ENCODE measurements around the gene ARHGEF3. TPM values are rescaled to one million over a fixed set of nuclear protein-coding genes. Genes with fewer than 3 reads are reported as not detected.
"Not testable (repeated sequence)": the region's sequence is repeated elsewhere in the genome, so short reads cannot be mapped to it uniquely, and the experiment has no call there.

ARHGEF3 gene
- total and polyA plus RNA-seq, 3 experiments from 2014 or later: 55.1 to 110 (median 56.6) TPM

- Histone ChIP-seq H3K4me3 (ENCODE audit: low read length) (peak overlapping the region; percentile 50), H3K4me1 (ENCODE audit: insufficient read depth, low read length) (peaks cover 37% of the 10 kb centered on the region)
- POLR2A ChIA-PET: interaction anchor here (0.8 to 1.8 kb wide), 4 partner anchors 10 to 105 kb away, joined by 3 to 18 read pairs (median 4); partner anchors contain the start of gene TASOR
- not testable (repeated sequence) for H3K9me3 ChIP-seq (ENCODE audit: low read length); H3K27me3 Mint-ChIP-seq; H3K27ac ChIP-seq (ENCODE audit: low read depth, low read length); H3K36me3 ChIP-seq (ENCODE audit: insufficient read depth, low read length); H3K27me3 ChIP-seq (ENCODE audit: insufficient read depth, low read length, poor library complexity, severe bottlenecking); H3K9me3 Mint-ChIP-seq; H3K36me3 Mint-ChIP-seq
- H3K4me1 Mint-ChIP-seq: peaks cover 43 to 52% (median 49%) of the 10 kb centered on the region in 3 donors
- CTCF ChIA-PET: interaction anchor here (1.1 to 1.8 kb wide), 4 partner anchors 10 to 47 kb away, joined by 3 to 9 read pairs (median 3); no protein-coding TSS in a partner anchor
- H3K27ac Mint-ChIP-seq: peak overlapping the region; percentile 66 to 91 (median 82)
- H3K4me3 Mint-ChIP-seq: peak overlapping the region; percentile 85 to 94 (median 88)
- peak in 4 of 5 donors; percentile 27 to 72 (median 66) for DNase-seq
These were observed 109.0 kb downstream of the ARHGEF3 start for GRCh38 chr3:56692520-56693433.

GRCh38 chr3:56692001-56692365 is 109.8 kb downstream of the ARHGEF3 start:
- H3K4me3 Mint-ChIP-seq; H3K27me3 ChIP-seq (ENCODE audit: insufficient read depth, low read length, poor library complexity, severe bottlenecking); H3K4me3 ChIP-seq (ENCODE audit: low read length); H3K9me3 Mint-ChIP-seq; H3K36me3 Mint-ChIP-seq; H3K36me3 ChIP-seq (ENCODE audit: insufficient read depth, low read length); H3K27me3 Mint-ChIP-seq; H3K27ac ChIP-seq (ENCODE audit: low read depth, low read length); H3K9me3 ChIP-seq (ENCODE audit: low read length); DNase-seq: not testable (repeated sequence)
- H3K4me1 ChIP-seq (ENCODE audit: insufficient read depth, low read length): peaks cover 37% of the 10 kb centered on the region
- H3K4me1 Mint-ChIP-seq: peaks cover 43 to 52% (median 48%) of the 10 kb centered on the region in 3 donors
- H3K27ac Mint-ChIP-seq: peak overlapping the region in 1 of 8 donors; percentile 80
- POLR2A ChIA-PET: interaction anchor here (1.1 to 1.8 kb wide), 2 partner anchors 9 to 60 kb away, joined by 3 to 18 read pairs; partner anchors contain the start of gene TASOR
- CTCF ChIA-PET: interaction anchor here (1.4 to 1.5 kb wide), 2 partner anchors 11 to 48 kb away, joined by 3 read pairs; no protein-coding TSS in a partner anchor

GRCh38 chr3:56691165-56692000 is 110.4 kb downstream of the ARHGEF3 start:
- DNase-seq: no peak
- Mint-ChIP-seq H3K27me3 (no peaks in the 10 kb centered on the region), H3K4me3 (peak overlapping the region in 2 of 7 donors; percentile 15 to 29), H3K9me3 (no peaks in the 10 kb centered on the region), H3K36me3 (no peaks in the 10 kb centered on the region), H3K27ac (no peak overlapping the region), H3K4me1 (peaks cover 39 to 46% (median 42%) of the 10 kb centered on the region in 3 donors)
- CTCF ChIA-PET: interaction anchor here (1.3 to 1.5 kb wide), 2 partner anchors 13 to 111 kb away, joined by 4 read pairs; partner anchors contain the start of gene ARHGEF3
- POLR2A ChIA-PET: no interaction called here
- Histone ChIP-seq H3K9me3 (ENCODE audit: low read length) (no peaks in the 10 kb centered on the region), H3K36me3 (ENCODE audit: insufficient read depth, low read length) (no peaks in the 10 kb centered on the region), H3K27ac (ENCODE audit: low read depth, low read length) (no peak overlapping the region), H3K4me3 (ENCODE audit: low read length) (no peak overlapping the region), H3K27me3 (ENCODE audit: insufficient read depth, low read length, poor library complexity, severe bottlenecking) (no peaks in the 10 kb centered on the region), H3K4me1 (ENCODE audit: insufficient read depth, low read length) (peaks cover 32% of the 10 kb centered on the region)

- Mint-ChIP-seq H3K36me3 (no peaks in the 10 kb centered on the region), H3K9me3 (no peaks in the 10 kb centered on the region), H3K4me3 (no peak overlapping the region), H3K27me3 (no peaks in the 10 kb centered on the region), H3K27ac (no peak overlapping the region), H3K4me1 (peaks cover 20 to 26% (median 21%) of the 10 kb centered on the region in 3 donors)
- Histone ChIP-seq H3K27ac (ENCODE audit: low read depth, low read length) (no peak overlapping the region), H3K9me3 (ENCODE audit: low read length) (no peaks in the 10 kb centered on the region), H3K27me3 (ENCODE audit: insufficient read depth, low read length, poor library complexity, severe bottlenecking) (no peaks in the 10 kb centered on the region), H3K4me1 (ENCODE audit: insufficient read depth, low read length) (peaks cover 12% of the 10 kb centered on the region), H3K36me3 (ENCODE audit: insufficient read depth, low read length) (no peaks in the 10 kb centered on the region), H3K4me3 (ENCODE audit: low read length) (no peak overlapping the region)
- no peak for DNase-seq
- ChIA-PET POLR2A (no interaction called here), CTCF (interaction anchor here (0.6 to 0.8 kb wide), 2 partner anchors 89 to 383 kb away, joined by 3 read pairs; no protein-coding TSS in a partner anchor)
These were observed 112.4 kb downstream of the ARHGEF3 start for GRCh38 chr3:56689303-56689702.

GRCh38 chr3:56688191-56688590 is 113.6 kb downstream of the ARHGEF3 start:
- Histone ChIP-seq H3K4me3 (ENCODE audit: low read length) (no peak overlapping the region), H3K27me3 (ENCODE audit: insufficient read depth, low read length, poor library complexity, severe bottlenecking) (no peaks in the 10 kb centered on the region), H3K9me3 (ENCODE audit: low read length) (no peaks in the 10 kb centered on the region), H3K4me1 (ENCODE audit: insufficient read depth, low read length) (peaks cover 7% of the 10 kb centered on the region), H3K27ac (ENCODE audit: low read depth, low read length) (no peak overlapping the region), H3K36me3 (ENCODE audit: insufficient read depth, low read length) (no peaks in the 10 kb centered on the region)
- ChIA-PET POLR2A (no interaction called here), CTCF (no interaction called here)
- Mint-ChIP-seq H3K27ac (no peak overlapping the region), H3K9me3 (no peaks in the 10 kb centered on the region), H3K27me3 (no peaks in the 10 kb centered on the region), H3K4me3 (peak overlapping the region in 1 of 7 donors; percentile 63), H3K4me1 (peaks cover 9 to 22% (median 10%) of the 10 kb centered on the region in 3 donors), H3K36me3 (no peaks in the 10 kb centered on the region)
- no peak for DNase-seq

- CTCF ChIA-PET: no interaction called here
- no peak for DNase-seq
- no peak overlapping the region for H3K4me3 ChIP-seq (ENCODE audit: low read length)
- H3K4me1 Mint-ChIP-seq: peaks cover 28 to 39% (median 35%) of the 10 kb centered on the region in 3 donors
- H3K27ac ChIP-seq (ENCODE audit: low read depth, low read length): no peak overlapping the region
- peaks cover 2 to 19% (median 5%) of the 10 kb centered on the region in 3 donors for H3K36me3 Mint-ChIP-seq
- H3K27ac Mint-ChIP-seq: peak overlapping the region; percentile 40 to 93 (median 80)
- H3K27me3 ChIP-seq (ENCODE audit: insufficient read depth, low read length, poor library complexity, severe bottlenecking): no peaks in the 10 kb centered on the region
- POLR2A ChIA-PET: no interaction called here
- peaks cover 38% of the 10 kb centered on the region for H3K4me1 ChIP-seq (ENCODE audit: insufficient read depth, low read length)
- H3K9me3 Mint-ChIP-seq: no peaks in the 10 kb centered on the region
- no peaks in the 10 kb centered on the region for H3K36me3 ChIP-seq (ENCODE audit: insufficient read depth, low read length)
- H3K4me3 Mint-ChIP-seq: peak overlapping the region; percentile 74 to 97 (median 80)
- no peaks in the 10 kb centered on the region for H3K27me3 Mint-ChIP-seq
- no peaks in the 10 kb centered on the region for H3K9me3 ChIP-seq (ENCODE audit: low read length)
These were observed 117.7 kb downstream of the ARHGEF3 start for GRCh38 chr3:56684029-56684428.

GRCh38 chr3:56683122-56683817 is 118.5 kb downstream of the ARHGEF3 start, which contains the start of gene TASOR:
TSS of gene TASOR (minus strand) at chr3:56683265. CDS start at chr3:56683006, 259 bp downstream.
- ChIA-PET CTCF (interaction anchor here (0.7 to 1.9 kb wide), 6 partner anchors 12 to 1072 kb away, joined by 3 to 13 read pairs (median 3); partner anchors contain the start of genes ARHGEF3 and SLMAP), POLR2A (interaction anchor here (0.8 to 2.1 kb wide), 8 partner anchors 9 to 545 kb away, joined by 3 to 32 read pairs (median 8); partner anchors contain the start of genes ARHGEF3 and CCDC66)
- Mint-ChIP-seq H3K4me3 (peak within 1 kb of the TSS; percentile 92 to 98 (median 95)), H3K27me3 (no peaks in the 10 kb centered on the region), H3K27ac (peak within 1 kb of the TSS; percentile 94 to 99 (median 96)), H3K4me1 (peaks cover 35 to 47% (median 42%) of the 10 kb centered on the region in 3 donors), H3K9me3 (no peaks in the 10 kb centered on the region), H3K36me3 (peaks cover 5 to 22% (median 6%) of the 10 kb centered on the region in 3 donors)
- no peaks in the 10 kb centered on the region for H3K36me3 ChIP-seq (ENCODE audit: insufficient read depth, low read length)
- H3K9me3 ChIP-seq (ENCODE audit: low read length): no peaks in the 10 kb centered on the region
- peak within 1 kb of the TSS; percentile 70 for H3K4me3 ChIP-seq (ENCODE audit: low read length)
- H3K27me3 ChIP-seq (ENCODE audit: insufficient read depth, low read length, poor library complexity, severe bottlenecking): no peaks in the 10 kb centered on the region
- H3K4me1 ChIP-seq (ENCODE audit: insufficient read depth, low read length): peaks cover 42% of the 10 kb centered on the region
- peak within 1 kb of the TSS; percentile 91 for H3K27ac ChIP-seq (ENCODE audit: low read depth, low read length)
- peak; percentile 84 to 92 (median 85) for DNase-seq
